Activated T-cell treated with anti-CD3 and anti-CD28 coated beads for 24 hours (primary cell): ENCODE data around the gene CYP4F12.
"Not testable (repeated sequence)": the region's sequence is repeated elsewhere in the genome, so short reads cannot be mapped to it uniquely, and the experiment has no call there.

Experiments used
- DNase-seq: peaks from one replicate; pipeline ENCODE4 v3.0.0-alpha.2; 2020; ENCODE audit warnings: low read depth

CYP4F12 gene

GRCh38 chr19:15650123-15650522 is 22.8 kb upstream of the CYP4F12 start:
- DNase-seq = not testable (repeated sequence)

- no peak for DNase-seq
Measured at GRCh38 chr19:15651791-15652190, 21.1 kb upstream of the CYP4F12 start.

- no peak for DNase-seq
Measured at GRCh38 chr19:15652559-15653278, 20.2 kb upstream of the CYP4F12 start.

- DNase-seq = no peak
Measured at GRCh38 chr19:15656467-15656866, 16.4 kb upstream of the CYP4F12 start.

- no peak for DNase-seq
Measured at GRCh38 chr19:15663247-15663646, 9.6 kb upstream of the CYP4F12 start.

GRCh38 chr19:15666186-15666585 is 6.7 kb upstream of the CYP4F12 start:
- no peak for DNase-seq

- DNase-seq = no peak
Measured at GRCh38 chr19:15666883-15667282, 6.0 kb upstream of the CYP4F12 start.

GRCh38 chr19:15669440-15669839 is 3.4 kb upstream of the CYP4F12 start:
- DNase-seq = no peak

- DNase-seq = no peak
Measured at GRCh38 chr19:15669891-15670290, 3.0 kb upstream of the CYP4F12 start.

GRCh38 chr19:15671237-15671821 is 1.6 kb upstream of the CYP4F12 start:
- no peak for DNase-seq

GRCh38 chr19:15671891-15672579 is 852 bp upstream of the CYP4F12 start:
- DNase-seq = no peak

- no peak for DNase-seq
Measured at GRCh38 chr19:15673176-15673654, 328 bp downstream of the CYP4F12 start.

- DNase-seq = no peak
Measured at GRCh38 chr19:15675560-15675959, 2.7 kb downstream of the CYP4F12 start.

GRCh38 chr19:15679089-15679488 is 6.2 kb downstream of the CYP4F12 start:
- DNase-seq = no peak

GRCh38 chr19:15679865-15680264 is 7.0 kb downstream of the CYP4F12 start:
- not testable (repeated sequence) for DNase-seq

- DNase-seq = no peak
Measured at GRCh38 chr19:15680478-15681322, 7.8 kb downstream of the CYP4F12 start.

- no peak for DNase-seq
Measured at GRCh38 chr19:15683411-15683810, 10.5 kb downstream of the CYP4F12 start.

GRCh38 chr19:15684828-15685227 is 11.9 kb downstream of the CYP4F12 start:
- DNase-seq = no peak

GRCh38 chr19:15696654-15697194 is 23.8 kb downstream of the CYP4F12 start:
- DNase-seq = no peak

GRCh38 chr19:15701757-15702533 is 29.1 kb downstream of the CYP4F12 start:
- DNase-seq = no peak

GRCh38 chr19:15702534-15702930 is 29.6 kb downstream of the CYP4F12 start:
- DNase-seq = no peak
